Measurements from ENCODE around the gene LANCL3.

LANCL3 gene

GRCh38 chrX:37684973-37685372 lies 113.5 kb downstream of the LANCL3 start:
- no peak overlapping the region for H3K4me3 ChIP-seq (ENCODE audit: low read length)
- TF ChIP-seq CTCF (conservative IDR thresholded peaks at IDR 0.05; ENCODE audit: low read length) = no peak
- DNase-seq (ENCODE audit: low read depth) = no peak

- no peak for TF ChIP-seq CTCF (conservative IDR thresholded peaks at IDR 0.05; ENCODE audit: low read length)
- no peak for DNase-seq (ENCODE audit: low read depth)
- peak within 1 kb of the TSS; percentile 33 for H3K4me3 ChIP-seq (ENCODE audit: low read length)
Observed at GRCh38 chrX:37685381-37686359, 114.2 kb downstream of the LANCL3 start, which contains the start of gene XK. XK (plus strand) TSS chrX:37685791; CDS start chrX:37685962, 171 bp downstream.

GRCh38 chrX:37686369-37686995 lies 115.0 kb downstream of the LANCL3 start:
- H3K4me3 ChIP-seq (ENCODE audit: low read length) = no peak overlapping the region
- no peak for DNase-seq (ENCODE audit: low read depth)
- TF ChIP-seq CTCF (conservative IDR thresholded peaks at IDR 0.05; ENCODE audit: low read length) = no peak

DNA sequence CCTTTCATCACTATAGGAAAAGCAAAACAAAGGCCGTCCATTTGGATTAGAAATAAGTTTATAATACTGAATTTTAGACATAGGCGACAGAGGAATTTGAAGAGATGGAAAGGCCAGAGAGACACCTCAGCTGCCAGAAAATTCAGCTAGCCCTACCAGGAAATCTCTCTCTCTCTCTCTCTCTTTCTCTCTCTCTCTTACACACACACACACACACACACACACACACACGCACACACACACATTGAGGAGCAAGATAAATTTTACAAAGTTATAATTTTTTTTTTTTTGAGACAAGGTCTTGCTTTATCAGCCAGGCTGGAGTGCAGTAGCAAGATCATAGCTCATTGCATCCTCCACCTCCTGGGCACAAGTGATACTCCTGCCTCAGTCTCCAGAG lies 115.5 kb downstream of the LANCL3 start:
- no peak for DNase-seq (ENCODE audit: low read depth)
- H3K4me3 ChIP-seq (ENCODE audit: low read length) = no peak overlapping the region
- TF ChIP-seq CTCF (conservative IDR thresholded peaks at IDR 0.05; ENCODE audit: low read length) = no peak

DNA sequence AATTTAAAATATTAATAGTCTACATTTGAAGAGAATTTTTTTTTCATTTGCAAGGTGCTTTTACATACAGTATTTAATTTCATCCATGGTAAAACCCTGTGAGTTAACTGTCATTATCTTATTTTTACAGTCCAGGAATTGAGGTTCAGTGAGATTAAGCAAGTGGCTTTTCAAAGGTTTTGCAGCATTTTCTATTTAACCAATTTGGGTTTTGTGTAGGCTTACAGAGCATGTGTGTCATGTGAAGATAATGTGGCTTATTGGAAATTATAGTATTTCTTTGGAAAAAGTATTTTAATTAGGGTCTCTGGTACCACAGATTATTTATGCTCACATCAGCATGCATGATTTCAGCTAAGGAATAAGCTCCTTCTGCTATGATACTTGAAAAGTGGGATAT lies 118.7 kb downstream of the LANCL3 start:
- TF ChIP-seq CTCF (conservative IDR thresholded peaks at IDR 0.05; ENCODE audit: low read length) = no peak
- no peak overlapping the region for H3K4me3 ChIP-seq (ENCODE audit: low read length)
- DNase-seq (ENCODE audit: low read depth) = no peak

DNA sequence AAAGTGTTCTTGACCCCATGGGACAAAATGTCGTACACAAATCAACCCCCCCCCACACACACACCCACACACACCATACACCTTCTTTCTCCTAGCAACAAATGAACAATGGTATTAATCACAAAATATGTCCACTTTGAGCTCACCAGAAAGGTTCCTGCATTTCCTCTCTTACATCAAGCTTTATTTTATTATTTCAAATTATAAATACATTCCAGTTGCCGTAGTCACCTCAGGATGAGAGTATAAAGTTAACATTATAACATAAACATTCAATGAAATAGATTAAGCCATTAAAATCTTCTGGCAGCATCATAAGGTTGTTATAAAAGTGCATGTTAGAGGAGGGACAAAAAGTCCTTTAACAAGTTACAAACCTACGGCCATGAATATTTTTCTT lies 121.5 kb downstream of the LANCL3 start:
- no peak for TF ChIP-seq CTCF (conservative IDR thresholded peaks at IDR 0.05; ENCODE audit: low read length)
- H3K4me3 ChIP-seq (ENCODE audit: low read length) = no peak overlapping the region
- DNase-seq (ENCODE audit: low read depth) = no peak

All from AG10803 (cell line).